HepG2 (cell line): ENCODE measurements around the gene ADAMTSL3.

Experiments
- HCFC1 ChIP-seq: fragments of 150-350 bp; IDR thresholded peaks from 2 replicates; pipeline ENCODE4 v1.6.1; 2014; ENCODE audit warnings: low read depth, low read length
- KAT7 ChIP-seq: IDR thresholded peaks from 2 replicates; pipeline ENCODE4 v1.6.1; 2018; ENCODE audit warnings: borderline replicate concordance, missing compliant biosample characterization
- ONECUT2 ChIP-seq: sonication (generic); formaldehyde crosslinking; IDR thresholded peaks from 2 replicates; pipeline ENCODE4 v1.4.0; 2020; ENCODE audit warnings: missing genetic modification reagents
- PHB2 ChIP-seq: fragments of 450-650 bp; IDR thresholded peaks from 2 replicates; pipeline ENCODE4 v1.6.1; 2018; ENCODE audit not compliant: partially characterized antibody
- POLR2A ChIP-seq, 2 experiments: IDR thresholded peaks; 2 replicates each; pipeline ENCODE4 v1.6.1; 2011; ENCODE audit warnings: low read depth in 2 of 2, low read length in 2 of 2, mild to moderate bottlenecking in 1 of 2, moderate library complexity in 1 of 2; ENCODE audit not compliant: insufficient read depth in 1 of 2
- ZBTB7A ChIP-seq: sonication (generic); formaldehyde crosslinking; IDR thresholded peaks from 2 replicates; pipeline ENCODE4 v1.8.0; 2022; ENCODE audit warnings: mild to moderate bottlenecking, missing genetic modification reagents
- TF ChIP-seq, protein P1 (sequence below): sonication (generic); formaldehyde crosslinking; IDR thresholded peaks from 2 replicates; pipeline ENCODE4 v1.5.0; 2020; ENCODE audit warnings: mild to moderate bottlenecking, missing genetic modification reagents, moderate library complexity

DNA sequence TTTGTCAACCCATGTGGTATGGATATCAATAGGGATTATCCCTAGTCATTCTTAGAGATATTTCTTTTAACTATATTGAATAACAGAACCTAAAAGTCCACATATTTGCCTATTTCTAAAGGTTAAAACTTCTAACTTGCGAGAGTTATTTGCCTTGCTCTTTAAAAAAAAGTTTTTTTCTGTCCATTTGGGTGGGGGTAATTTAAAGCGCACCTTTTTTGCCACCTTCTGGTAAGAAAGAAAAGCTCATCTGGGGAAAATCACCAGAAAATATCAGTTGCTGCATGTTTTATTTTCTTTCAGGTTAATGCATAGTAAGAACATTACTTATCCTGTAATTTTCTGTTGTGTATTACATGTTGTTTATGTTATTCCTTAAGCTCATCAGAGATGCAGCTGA is 339.7 kb downstream of the ADAMTSL3 start:
- TF ChIP-seq ZBTB7A (CRISPR knock-in tag), result no peak
- TF ChIP-seq ONECUT2 (CRISPR knock-in tag), result no peak
- no peak for TF ChIP-seq HCFC1
- TF ChIP-seq, protein P1, sequence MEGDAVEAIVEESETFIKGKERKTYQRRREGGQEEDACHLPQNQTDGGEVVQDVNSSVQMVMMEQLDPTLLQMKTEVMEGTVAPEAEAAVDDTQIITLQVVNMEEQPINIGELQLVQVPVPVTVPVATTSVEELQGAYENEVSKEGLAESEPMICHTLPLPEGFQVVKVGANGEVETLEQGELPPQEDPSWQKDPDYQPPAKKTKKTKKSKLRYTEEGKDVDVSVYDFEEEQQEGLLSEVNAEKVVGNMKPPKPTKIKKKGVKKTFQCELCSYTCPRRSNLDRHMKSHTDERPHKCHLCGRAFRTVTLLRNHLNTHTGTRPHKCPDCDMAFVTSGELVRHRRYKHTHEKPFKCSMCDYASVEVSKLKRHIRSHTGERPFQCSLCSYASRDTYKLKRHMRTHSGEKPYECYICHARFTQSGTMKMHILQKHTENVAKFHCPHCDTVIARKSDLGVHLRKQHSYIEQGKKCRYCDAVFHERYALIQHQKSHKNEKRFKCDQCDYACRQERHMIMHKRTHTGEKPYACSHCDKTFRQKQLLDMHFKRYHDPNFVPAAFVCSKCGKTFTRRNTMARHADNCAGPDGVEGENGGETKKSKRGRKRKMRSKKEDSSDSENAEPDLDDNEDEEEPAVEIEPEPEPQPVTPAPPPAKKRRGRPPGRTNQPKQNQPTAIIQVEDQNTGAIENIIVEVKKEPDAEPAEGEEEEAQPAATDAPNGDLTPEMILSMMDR (CRISPR knock-in tag), result no peak
- TF ChIP-seq POLR2A (IDR thresholded peaks at IDR 0.05; ENCODE audit: insufficient read depth in 1 of 2, low read depth in 2 of 2, low read length in 2 of 2), result no peak
- no peak for TF ChIP-seq PHB2
- TF ChIP-seq KAT7, result no peak
